GM21825 (cell line): Measurements from ENCODE around the gene FOXP1.
"Not testable (repeated sequence)": the region's sequence is repeated elsewhere in the genome, so short reads cannot be mapped to it uniquely, and the experiment has no call there.

Source experiments
- ATAC-seq: cut with Tn5 transposase; IDR thresholded peaks from one replicate; pipeline ENCODE4 v1.9.1; 2021; ENCODE audit warnings: mild to moderate bottlenecking, moderate library complexity; ENCODE audit not compliant: unreplicated experiment

Gene FOXP1

DNA sequence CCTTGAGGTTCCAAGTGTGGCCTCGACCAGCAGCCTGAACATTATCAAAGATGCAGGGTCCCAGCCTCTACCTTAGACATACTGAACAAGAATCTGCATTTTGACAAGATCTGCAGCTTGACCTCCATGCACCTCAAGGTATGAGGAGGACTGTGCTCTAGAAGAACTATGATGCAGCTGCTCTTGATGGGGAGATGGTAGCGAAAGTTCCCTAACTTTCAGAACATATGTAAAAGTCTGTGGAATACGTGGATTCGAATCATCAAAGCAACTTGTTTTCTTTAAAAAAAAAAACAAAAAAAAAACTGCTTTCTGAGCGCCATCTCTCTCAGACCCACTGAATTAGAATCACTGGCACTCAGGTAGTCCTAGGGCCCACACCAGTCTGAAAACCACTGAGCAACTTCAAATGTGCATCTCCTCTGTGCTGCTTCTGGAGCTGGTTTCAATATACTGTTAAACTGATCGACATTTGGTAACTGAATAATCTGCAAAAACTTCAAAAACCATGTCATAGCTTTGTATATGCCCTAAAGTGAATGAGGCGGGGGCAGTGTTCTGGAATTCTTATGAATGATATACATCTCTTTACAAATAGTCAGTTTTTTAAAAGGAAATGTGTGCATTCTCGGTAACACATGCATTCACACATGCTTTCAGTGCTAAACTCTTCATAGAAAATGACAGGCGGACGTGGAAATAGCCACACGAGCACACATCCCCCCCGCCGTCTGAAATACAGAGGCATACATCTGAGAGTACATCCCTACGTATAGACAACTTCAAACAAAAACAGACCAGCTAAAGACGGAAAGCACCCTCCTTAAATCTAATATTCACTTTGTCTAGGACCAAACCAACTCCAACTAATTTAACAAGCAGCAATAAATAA, 128.8 kb downstream of the FOXP1 start:
- no peak for ATAC-seq

- no peak for ATAC-seq
Observed at GRCh38 chr3:71453822-71454511, 129.6 kb downstream of the FOXP1 start.

- no peak for ATAC-seq
Observed at GRCh38 chr3:71453319-71453718, 130.2 kb downstream of the FOXP1 start.

DNA sequence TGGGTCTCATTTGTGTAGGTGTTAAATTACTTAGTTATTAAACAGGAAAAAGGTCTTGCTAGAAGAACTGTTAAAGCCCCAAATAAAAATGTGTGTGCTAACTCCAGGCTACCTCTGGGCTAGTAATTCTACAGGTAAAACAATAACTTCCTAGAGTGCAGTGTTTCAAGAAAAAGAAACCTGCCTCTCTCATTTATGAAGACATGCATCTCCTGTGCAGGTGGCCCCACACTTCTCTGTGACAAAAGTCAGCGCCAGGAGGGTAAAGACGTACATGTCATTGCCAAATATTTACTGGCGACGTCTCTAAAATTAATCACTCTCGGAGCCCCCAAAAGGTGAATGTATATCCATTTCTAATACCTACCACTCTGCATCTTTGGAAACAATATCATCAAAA, 131.7 kb downstream of the FOXP1 start:
- no peak for ATAC-seq

DNA sequence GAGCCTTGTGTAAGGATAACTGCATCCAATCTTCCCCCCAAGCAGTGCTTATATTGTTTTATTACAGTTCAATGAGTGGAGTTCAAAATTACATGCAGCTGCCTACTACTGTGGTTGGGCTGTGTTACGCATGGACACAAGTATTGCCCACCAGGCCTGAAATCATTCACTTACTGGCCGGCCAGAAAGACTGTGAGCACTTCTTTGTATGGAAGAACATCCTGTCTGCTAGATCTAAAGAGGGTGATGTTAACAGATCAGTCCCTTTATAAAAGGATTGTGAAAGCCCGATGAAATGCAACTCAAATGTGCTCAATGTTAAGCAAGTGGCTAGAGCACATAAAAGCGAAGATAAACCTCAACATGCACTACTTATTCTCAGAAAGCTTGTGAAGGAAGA, 132.5 kb downstream of the FOXP1 start:
- no peak for ATAC-seq

- ATAC-seq = no peak
Observed at GRCh38 chr3:71450162-71450561, 133.4 kb downstream of the FOXP1 start.

GRCh38 chr3:71447803-71448202, 135.7 kb downstream of the FOXP1 start:
- ATAC-seq = no peak

DNA sequence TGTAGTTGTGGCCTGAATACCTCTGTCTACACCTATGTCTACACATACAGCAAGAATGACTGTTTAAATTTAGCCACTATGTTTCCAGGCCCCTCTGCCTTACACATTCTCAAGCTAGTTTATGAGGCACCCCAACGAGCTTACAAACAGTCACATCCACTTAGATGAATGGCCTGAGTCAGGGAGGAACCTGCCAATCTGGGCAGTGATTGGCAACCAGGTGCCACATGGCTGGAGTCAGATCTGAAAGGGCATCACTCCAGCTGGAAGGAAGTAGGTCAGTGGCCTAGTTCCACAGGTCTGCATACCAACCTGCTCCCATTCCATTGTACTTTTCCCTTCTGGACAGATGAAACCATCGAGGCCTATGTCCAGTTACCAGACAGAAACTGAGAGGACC, 136.3 kb downstream of the FOXP1 start:
- ATAC-seq = no peak

DNA sequence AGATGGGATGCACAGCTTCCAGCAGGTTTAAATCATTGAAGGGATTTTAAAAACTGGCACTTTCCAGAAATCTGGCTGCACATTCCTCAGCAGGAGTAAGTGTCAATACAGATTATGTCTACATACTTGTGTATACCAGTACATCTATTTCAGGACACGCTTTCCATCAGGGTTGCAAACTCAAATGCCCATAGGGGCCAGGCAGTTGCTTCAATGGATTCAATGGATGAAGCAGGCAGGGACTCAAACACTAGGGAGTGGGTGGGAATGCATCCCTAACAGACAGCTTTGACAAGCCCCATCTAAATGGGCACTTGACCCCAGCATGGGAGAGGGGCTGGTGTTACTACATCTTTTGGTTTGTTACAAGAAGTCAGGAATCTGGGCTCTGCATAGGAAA, 136.8 kb downstream of the FOXP1 start:
- no peak for ATAC-seq

GRCh38 chr3:71446260-71446659, 137.3 kb downstream of the FOXP1 start:
- ATAC-seq = no peak

GRCh38 chr3:71444861-71445259, 138.7 kb downstream of the FOXP1 start:
- ATAC-seq = no peak

DNA sequence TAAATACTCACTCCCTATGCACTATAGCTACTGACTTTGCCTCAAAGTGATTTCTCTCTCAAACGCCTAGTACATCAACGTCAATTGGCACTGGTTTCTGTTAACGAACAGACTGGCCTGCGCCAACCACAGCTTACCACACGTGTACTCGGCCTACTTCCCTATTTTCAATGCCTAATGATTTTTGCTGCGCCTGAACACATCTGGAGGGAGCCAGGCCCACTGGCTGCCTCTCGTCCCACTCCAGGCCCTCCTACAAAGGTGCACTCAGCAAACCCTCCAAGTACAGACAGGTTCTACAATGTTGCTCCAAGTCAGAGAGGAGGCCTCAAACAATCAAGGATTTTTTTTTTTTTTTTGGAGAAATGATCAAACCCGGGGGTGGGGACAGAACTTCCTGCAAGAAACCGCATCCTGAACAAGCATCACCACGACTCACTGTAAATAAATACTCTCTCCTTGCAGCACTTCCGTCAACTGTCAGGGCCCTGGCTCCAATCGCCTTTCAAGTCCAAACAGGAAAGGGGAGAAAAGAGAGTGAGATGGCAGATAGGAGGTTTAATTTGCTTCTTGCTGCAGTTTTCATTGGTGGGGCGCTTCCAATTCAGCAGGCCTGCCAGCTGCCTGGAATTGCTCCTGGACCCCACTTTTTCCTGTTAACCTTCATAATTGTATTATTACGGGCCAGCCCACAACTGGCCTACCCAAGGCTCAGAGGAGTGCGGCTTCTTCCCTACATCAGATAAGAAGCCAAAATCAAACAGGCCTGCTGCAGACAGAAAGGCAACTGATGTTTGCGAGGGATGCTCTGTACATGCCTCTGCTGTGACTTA, 139.3 kb downstream of the FOXP1 start:
- ATAC-seq = peak; percentile 90

- no peak for ATAC-seq
Observed at GRCh38 chr3:71443332-71443731, 140.2 kb downstream of the FOXP1 start.

- ATAC-seq = no peak
Observed at GRCh38 chr3:71442652-71443042, 140.9 kb downstream of the FOXP1 start.

- no peak for ATAC-seq
Observed at GRCh38 chr3:71441925-71442651, 141.4 kb downstream of the FOXP1 start.

DNA sequence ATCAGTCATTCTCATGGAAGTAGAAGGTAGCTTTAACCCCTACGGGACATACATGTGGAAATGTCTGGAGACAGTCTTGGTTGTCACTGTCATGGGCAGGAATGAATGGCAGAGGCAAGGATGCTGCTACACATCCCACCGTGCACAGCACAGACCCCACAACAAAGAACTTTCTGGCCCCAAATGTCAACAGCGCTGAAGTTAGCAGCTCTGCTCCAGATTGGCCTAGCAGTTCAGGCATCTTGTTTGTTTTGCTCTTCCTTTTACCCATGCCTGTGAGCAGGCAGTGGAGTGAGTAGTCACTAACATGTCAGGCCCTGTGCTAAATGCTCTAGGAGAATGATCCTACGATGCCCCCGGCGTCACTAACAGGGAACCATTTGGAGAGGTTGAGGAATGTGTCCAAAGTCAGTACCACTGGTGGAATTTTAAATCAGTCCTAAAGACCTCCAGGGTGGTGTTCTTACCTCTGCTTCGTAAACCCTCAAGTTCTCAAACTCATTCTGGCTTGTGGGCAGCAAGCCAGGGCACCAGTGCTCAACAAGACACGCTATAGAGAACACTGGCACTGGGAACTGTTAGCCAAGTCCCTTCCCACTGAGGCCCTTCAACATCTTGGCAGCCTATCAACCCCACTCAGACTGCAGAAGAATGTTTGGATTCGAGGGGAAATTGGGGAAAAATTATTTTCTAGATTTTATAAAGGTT, 142.2 kb downstream of the FOXP1 start:
- ATAC-seq = no peak

DNA sequence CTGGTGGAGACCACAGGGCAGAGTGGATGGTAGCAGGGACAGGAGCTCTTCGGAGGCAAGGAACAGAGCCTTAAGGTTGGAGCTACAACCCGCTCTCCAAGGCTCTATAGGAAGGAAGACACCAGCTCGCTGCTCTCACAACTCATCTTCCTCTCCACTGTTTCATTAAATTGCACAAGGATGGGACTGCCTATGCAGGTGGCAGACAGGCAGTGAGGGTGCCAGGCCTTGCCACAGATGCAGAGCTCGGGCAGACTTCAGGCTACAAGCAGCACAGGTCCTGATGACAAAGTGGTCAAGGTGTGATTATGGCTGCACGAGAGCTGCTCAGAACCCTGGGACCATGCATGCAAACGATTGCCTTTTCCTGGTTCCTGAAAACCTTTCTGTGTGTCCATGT, 144.6 kb downstream of the FOXP1 start:
- ATAC-seq = no peak

DNA sequence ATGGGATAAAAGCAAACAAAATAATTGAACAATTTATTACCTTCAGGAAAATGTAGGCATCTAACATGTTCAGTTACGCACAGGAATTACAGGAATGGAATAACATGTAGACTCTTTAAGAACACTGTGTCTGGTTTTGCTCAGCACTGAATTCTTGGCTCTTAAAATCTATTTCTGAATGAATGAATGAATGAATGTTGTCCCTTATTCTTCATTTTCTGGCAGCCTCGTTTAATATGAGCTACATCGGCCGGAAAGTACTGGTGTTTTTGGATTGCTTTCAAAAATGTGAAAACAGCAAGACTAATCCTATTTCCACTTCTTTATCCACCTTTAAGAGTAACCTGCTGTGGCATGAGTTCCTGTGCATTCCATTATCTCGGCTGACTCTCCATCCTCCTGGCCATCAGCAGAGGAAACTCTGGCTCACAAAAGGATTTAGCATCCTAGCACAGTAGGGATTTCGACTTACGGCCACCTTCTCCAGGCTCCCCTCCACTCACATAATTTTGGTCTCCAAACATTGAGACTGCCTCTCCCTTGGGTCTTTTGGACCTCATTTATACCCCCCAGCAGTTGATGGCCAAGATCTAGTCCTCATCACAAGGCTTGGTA, 145.3 kb downstream of the FOXP1 start:
- no peak for ATAC-seq

GRCh38 chr3:71436337-71436736, 147.2 kb downstream of the FOXP1 start:
- no peak for ATAC-seq

- ATAC-seq = not testable (repeated sequence)
Observed at GRCh38 chr3:71435836-71436235, 147.7 kb downstream of the FOXP1 start.
